Mucosa of descending colon (tissue), 3 donors: ENCODE results near the gene ECHDC3. TPM values are rescaled to one million over a fixed set of nuclear protein-coding genes. Genes with fewer than 3 reads are reported as not detected.

Experiments
- ATAC-seq: fragments of 200-7000 bp; cut with Tn5 transposase; one replicate; pipeline ENCODE4 v1.9.1; 2020; ENCODE audit warnings: mild to moderate bottlenecking, moderate library complexity
- DNase-seq, 3 donors: peaks; one replicate each; pipeline ENCODE4 v3.0.0-alpha.2; 2020
- H3K36me3 ChIP-seq: fragments of 200-600 bp; one replicate; pipeline ENCODE4 v1.8.0; 2021; ENCODE audit warnings: low read depth, mild to moderate bottlenecking
- H3K4me1 ChIP-seq: fragments of 200-600 bp; one replicate; pipeline ENCODE4 v1.8.0; 2021; ENCODE audit warnings: low read depth, mild to moderate bottlenecking
- H3K4me3 ChIP-seq: fragments of 200-600 bp; one replicate; pipeline ENCODE4 v1.8.0; 2021; ENCODE audit warnings: mild to moderate bottlenecking
- H3K9me3 ChIP-seq: fragments of 200-600 bp; one replicate; pipeline ENCODE4 v1.8.0; 2021; ENCODE audit warnings: mild to moderate bottlenecking
- intact Hi-C, 2 donors: fragments of 100-400 bp; cut with DNase I in 1 of 2; cut with micrococcal nuclease in 1 of 2; formaldehyde crosslinking; loops; one replicate each; pipeline versions ENCODE4 v1.11.0 to v1.11.1; 2022; cut with DNase I, micrococcal nuclease
- total RNA-seq, 3 donors: library from RNA; stranded (reverse); fragmentation: NEBNext Ultra II Directional in 2 of 3; extraction: Animal tissue kit (Norgen Biotek cat#: 25700) in 2 of 3; gene quantifications; one replicate each; pipeline versions ENCODE4 v1.2.1 to v1.2.4, GENCODE V29; 2021 to 2023
- TF ChIP-seq, protein P1 (sequence below): fragments of 200-600 bp; IDR thresholded peaks from one replicate; pipeline ENCODE4 v1.8.0; 2022; ENCODE audit warnings: antibody characterized with exemption, mild to moderate bottlenecking
- donor health status: DM: no; HTN: no; CAD: no; lungs with moderate emphysema.
- donor health status: DM: no; HTN: no; CAD: no.
- donor health status: DM: no; HTN: yes; CAD: no.

Gene ECHDC3
- total RNA-seq, 3 donors from 2014 or later = 0.43 to 9.4 (median 1.3) TPM

DNA sequence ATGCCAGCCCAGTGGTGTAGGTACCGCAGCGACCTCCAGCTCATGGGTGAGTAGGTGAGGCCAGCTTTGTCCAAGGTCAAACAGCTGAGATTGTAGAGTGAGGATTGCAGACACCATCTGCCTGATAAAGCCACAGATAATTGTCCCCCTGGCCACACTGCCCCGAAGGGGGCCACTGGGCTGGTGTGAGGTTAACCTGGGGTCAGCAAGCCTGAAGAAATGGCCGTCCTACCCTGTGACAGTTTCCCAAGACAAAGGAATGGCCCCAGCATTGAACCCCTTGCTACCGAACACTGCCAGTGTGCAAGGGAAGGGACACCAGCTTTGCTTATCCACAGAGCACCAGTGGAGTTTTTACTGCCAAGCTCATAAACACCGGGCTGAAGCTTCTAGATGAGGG lies 23.0 kb downstream of the ECHDC3 start:
- intact Hi-C loops = no loop called here
- no peak for ATAC-seq

DNA sequence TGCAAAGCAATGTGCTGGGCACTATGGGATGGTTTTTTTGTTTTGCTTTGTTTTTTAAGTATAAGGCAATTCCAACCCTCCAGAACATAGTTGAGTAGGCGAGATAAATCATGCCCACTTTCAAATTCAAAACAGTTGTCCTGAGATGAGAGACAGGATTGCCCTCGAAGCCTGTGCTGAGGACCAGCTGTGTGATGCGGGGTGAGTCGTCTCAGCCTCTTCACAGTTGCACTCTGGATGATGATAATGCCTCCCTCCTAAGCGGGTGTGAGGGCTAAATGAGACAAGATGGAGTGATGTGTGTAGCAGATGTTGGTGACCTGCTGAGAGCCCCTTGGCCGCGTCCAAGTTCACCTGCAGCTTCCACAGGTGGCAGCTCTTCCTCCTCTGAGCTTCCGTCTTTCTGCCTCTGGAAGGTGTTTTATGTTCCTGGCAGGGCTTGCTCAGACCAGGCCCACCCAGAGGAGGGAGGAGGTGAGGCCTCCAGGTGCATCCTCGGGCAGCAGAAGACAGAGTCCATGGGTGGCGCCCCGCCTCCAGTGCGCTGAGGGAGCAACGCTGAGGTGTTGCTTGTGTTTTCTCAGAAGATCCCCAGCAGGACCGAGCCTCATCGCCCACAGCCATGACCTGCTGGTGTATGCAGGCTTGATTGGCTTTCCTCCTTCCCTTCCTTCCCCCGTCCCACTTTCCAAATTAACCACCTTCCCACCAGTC lies 30.6 kb downstream of the ECHDC3 start:
- Histone ChIP-seq H3K4me1 (no peaks in the 10 kb centered on the region), H3K4me3 (no peak overlapping the region), H3K36me3 (no peaks in the 10 kb centered on the region), H3K9me3 (no peaks in the 10 kb centered on the region)
- ATAC-seq (peak; percentile 21), DNase-seq (peak in 1 of 3 donors; percentile 7)
- intact Hi-C loops = no loop called here
- TF ChIP-seq, protein P1, sequence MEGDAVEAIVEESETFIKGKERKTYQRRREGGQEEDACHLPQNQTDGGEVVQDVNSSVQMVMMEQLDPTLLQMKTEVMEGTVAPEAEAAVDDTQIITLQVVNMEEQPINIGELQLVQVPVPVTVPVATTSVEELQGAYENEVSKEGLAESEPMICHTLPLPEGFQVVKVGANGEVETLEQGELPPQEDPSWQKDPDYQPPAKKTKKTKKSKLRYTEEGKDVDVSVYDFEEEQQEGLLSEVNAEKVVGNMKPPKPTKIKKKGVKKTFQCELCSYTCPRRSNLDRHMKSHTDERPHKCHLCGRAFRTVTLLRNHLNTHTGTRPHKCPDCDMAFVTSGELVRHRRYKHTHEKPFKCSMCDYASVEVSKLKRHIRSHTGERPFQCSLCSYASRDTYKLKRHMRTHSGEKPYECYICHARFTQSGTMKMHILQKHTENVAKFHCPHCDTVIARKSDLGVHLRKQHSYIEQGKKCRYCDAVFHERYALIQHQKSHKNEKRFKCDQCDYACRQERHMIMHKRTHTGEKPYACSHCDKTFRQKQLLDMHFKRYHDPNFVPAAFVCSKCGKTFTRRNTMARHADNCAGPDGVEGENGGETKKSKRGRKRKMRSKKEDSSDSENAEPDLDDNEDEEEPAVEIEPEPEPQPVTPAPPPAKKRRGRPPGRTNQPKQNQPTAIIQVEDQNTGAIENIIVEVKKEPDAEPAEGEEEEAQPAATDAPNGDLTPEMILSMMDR = no peak

More for the DNA sequence above, 23.0 kb downstream of the ECHDC3 start:
- H3K4me3 ChIP-seq = no peak overlapping the region
- TF ChIP-seq, protein P1 = no peak
- H3K36me3 ChIP-seq = no peaks in the 10 kb centered on the region
- no peak for DNase-seq
- H3K9me3 ChIP-seq = no peaks in the 10 kb centered on the region
- H3K4me1 ChIP-seq = no peaks in the 10 kb centered on the region

DNA sequence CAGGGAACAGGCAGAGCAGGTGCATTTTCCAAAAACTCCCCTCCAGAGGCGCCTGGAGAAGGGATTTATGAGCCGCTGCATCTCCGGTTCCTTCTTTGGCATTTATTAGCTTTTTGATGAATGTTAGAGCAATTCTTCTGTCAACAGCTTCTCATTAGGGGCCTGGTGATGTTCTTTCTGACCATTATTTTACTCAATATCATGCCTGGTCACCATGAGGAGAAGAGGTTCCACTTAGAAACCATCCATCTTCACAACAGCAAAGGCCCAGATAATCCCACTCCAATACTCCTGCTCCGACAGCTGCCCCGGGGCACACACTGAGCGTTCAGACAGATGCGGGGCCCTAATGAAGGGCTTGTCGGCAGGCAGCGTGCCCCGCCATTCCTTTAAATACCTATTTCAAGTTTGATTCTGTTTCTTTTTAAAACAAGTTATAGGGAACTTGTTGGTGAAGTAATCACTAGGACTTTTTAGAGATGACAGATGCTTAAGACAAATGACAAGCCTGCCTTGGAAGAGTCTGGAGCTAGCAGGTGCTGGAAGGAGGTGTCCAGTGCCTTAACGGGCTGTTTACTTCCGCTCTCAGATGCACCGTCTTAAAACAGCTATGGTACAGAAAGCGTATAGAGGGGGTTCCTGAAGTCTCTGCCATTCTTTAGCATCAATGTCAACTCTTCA lies 31.7 kb downstream of the ECHDC3 start:
- H3K36me3 ChIP-seq = no peaks in the 10 kb centered on the region
- no peaks in the 10 kb centered on the region for H3K9me3 ChIP-seq
- H3K4me3 ChIP-seq = no peak overlapping the region
- intact Hi-C loops = no loop called here
- ATAC-seq = no peak
- DNase-seq = no peak
- TF ChIP-seq, protein P1 = no peak
- H3K4me1 ChIP-seq = no peaks in the 10 kb centered on the region

DNA sequence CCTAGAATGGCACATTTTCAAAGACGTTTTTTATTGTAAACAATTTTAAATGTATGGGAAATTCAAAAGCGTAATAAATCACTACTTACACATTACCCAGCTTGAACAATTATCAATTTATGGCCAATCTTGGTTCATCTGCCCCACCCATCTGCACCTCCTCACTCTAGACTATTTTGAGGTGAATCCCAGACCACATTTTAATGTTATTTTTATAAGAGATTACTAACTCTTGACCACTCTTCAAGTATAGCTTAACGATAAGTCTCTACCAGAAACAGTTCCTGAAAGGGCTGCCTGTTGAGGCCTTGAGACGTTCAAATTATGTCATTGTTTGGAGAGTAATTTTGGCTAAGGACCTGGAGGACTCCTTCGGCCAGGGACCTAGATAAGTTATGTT lies 33.2 kb downstream of the ECHDC3 start:
- DNase-seq = no peak
- Histone ChIP-seq H3K4me3 (no peak overlapping the region), H3K36me3 (no peaks in the 10 kb centered on the region), H3K4me1 (no peaks in the 10 kb centered on the region), H3K9me3 (no peaks in the 10 kb centered on the region)
- no peak for ATAC-seq
- TF ChIP-seq, protein P1 = no peak
- intact Hi-C loops = no loop called here

DNA sequence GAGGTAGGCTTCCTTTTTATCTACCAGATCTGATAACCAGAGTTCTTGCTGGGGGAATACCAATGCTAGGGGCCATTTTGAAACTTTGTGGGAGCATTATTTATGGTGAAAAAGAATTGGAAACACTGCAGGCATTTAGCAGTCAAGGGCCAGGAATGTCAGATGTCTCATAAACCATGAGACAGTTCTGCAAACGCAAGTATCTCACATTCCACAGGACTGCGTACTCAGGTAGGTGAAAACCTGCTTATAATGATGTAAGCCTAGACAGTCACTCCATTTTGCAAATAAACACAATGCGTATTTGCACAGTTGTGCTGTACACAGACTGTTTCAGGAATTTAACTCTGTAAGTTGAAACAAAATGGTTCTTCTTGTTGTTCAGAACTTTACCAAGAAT lies 33.9 kb downstream of the ECHDC3 start:
- ATAC-seq = no peak
- Histone ChIP-seq H3K9me3 (no peaks in the 10 kb centered on the region), H3K4me1 (no peaks in the 10 kb centered on the region), H3K36me3 (no peaks in the 10 kb centered on the region), H3K4me3 (no peak overlapping the region)
- intact Hi-C loops = no loop called here
- no peak for DNase-seq
- TF ChIP-seq, protein P1 = no peak
